HepG2 (cell line): Measurements from ENCODE around the gene TTC28. TPM values are rescaled to one million over a fixed set of nuclear protein-coding genes. Genes with fewer than 3 reads are reported as not detected.

Experiments used
- ATAC-seq: fragments of 200-7000 bp; cut with Tn5 transposase; 3 replicates; pipeline ENCODE4 v1.9.1; 2020; ENCODE audit warnings: mild to moderate bottlenecking, moderate library complexity
- BruUV-seq: library from RNA; stranded (reverse); fragments of 400-500 nt; replicated peaks from 2 replicates; lab custom pipeline; 2021; lab: Mats Ljungman, UMichigan
- CTCF ChIA-PET: fragments of 300-600 bp; formaldehyde crosslinking; extraction: SDS; loops from one replicate; lab custom pipeline; 2021; ENCODE audit warnings: low total read pairs, inconsistent platforms, low intra/inter-chr PET ratio; lab: Yijun Ruan, JAX
- POLR2A ChIA-PET: fragments of 350-600 bp; sonication (Branson Sonifier 250); formaldehyde crosslinking; loops from one replicate; lab custom pipeline; 2020; ENCODE audit warnings: antibody characterized with exemption, inconsistent platforms; lab: Yijun Ruan, JAX
- DNase-seq: peaks from one replicate; pipeline ENCODE4 v3.0.0-alpha.2; 2015; ENCODE audit warnings: low spot score
- FAIRE-seq: peaks from 3 replicates; lab custom pipeline; 2011; peaks lifted over from hg19 to GRCh38; lab: Jason Lieb, UNC
- H2AFZ ChIP-seq: one replicate; pipeline ENCODE4 v1.6.1; 2011; ENCODE audit warnings: low read length, inconsistent platforms
- H3K27ac ChIP-seq: fragments of 300-600 bp; 3 replicates; pipeline ENCODE4 v1.8.0; 2011; ENCODE audit warnings: mixed run types, mild to moderate bottlenecking, mixed read lengths, low read length, inconsistent platforms; ENCODE audit not compliant: insufficient read depth; ENCODE audit errors: extremely low read length
- H3K27me3 ChIP-seq, 2 experiments: fragments of 200-600 bp in 1 of 2; 2 replicates in 1 of 2; 3 replicates in 1 of 2; pipeline versions ENCODE4 v1.6.0 to v1.8.0; 2011; ENCODE audit warnings: low read length in 2 of 2, mild to moderate bottlenecking in 2 of 2, moderate library complexity in 2 of 2, inconsistent platforms in 1 of 2; ENCODE audit not compliant: insufficient read depth in 2 of 2, control insufficient read depth in 1 of 2
- H3K36me3 ChIP-seq, 2 experiments: fragments of 200-600 bp in 1 of 2; replicated peaks in 1 of 2; 2 replicates in 1 of 2; 3 replicates in 1 of 2; pipeline versions ENCODE4 v1.5.1 to v1.8.0; 2011; ENCODE audit warnings: low read length in 2 of 2, inconsistent platforms in 1 of 2; ENCODE audit not compliant: insufficient read depth in 2 of 2, control insufficient read depth in 1 of 2
- H3K4me1 ChIP-seq: 2 replicates; pipeline ENCODE4 v1.5.1; 2012; ENCODE audit warnings: low read length, inconsistent platforms; ENCODE audit not compliant: insufficient read depth
- H3K4me2 ChIP-seq: 2 replicates; pipeline ENCODE4 v1.6.0; 2011; ENCODE audit warnings: low read depth, low read length, inconsistent platforms
- H3K4me3 ChIP-seq, 3 experiments: fragments of 200-600 bp in 1 of 3; sonication (generic), shearing (Covaris generic) in 1 of 3; replicated peaks in 1 of 3; 2 replicates each; pipeline ENCODE4 v1.5.1; 2011 to 2016; ENCODE audit warnings: low read length in 3 of 3, inconsistent platforms in 2 of 3, low read depth in 2 of 3, mild to moderate bottlenecking in 2 of 3, control low read depth in 1 of 3, mixed read lengths in 1 of 3; ENCODE audit not compliant: insufficient read depth in 1 of 3
- H3K79me2 ChIP-seq: one replicate; pipeline ENCODE4 v1.6.1; 2011; ENCODE audit warnings: low read length, inconsistent platforms; ENCODE audit not compliant: insufficient read depth
- H3K9ac ChIP-seq: 2 replicates; pipeline ENCODE4 v1.6.0; 2011; ENCODE audit warnings: mild to moderate bottlenecking, low read depth, low read length, inconsistent platforms; ENCODE audit not compliant: insufficient read depth
- H3K9me3 ChIP-seq: 2 replicates; pipeline ENCODE4 v1.5.1; 2012; ENCODE audit warnings: mild to moderate bottlenecking, low read length
- H4K20me1 ChIP-seq: 2 replicates; pipeline ENCODE4 v1.6.0; 2011; ENCODE audit warnings: inconsistent platforms, mild to moderate bottlenecking, low read length, moderate library complexity; ENCODE audit not compliant: insufficient read depth
- HDAC6 ChIP-seq: fragments of 200-600 bp; sonication (generic); IDR thresholded peaks from 2 replicates; pipeline ENCODE4 v1.7.0; 2017; ENCODE audit warnings: mild to moderate bottlenecking, antibody characterized with exemption, low read length, low read depth
- JUNB ChIP-seq: sonication (generic); formaldehyde crosslinking; IDR thresholded peaks from 2 replicates; pipeline ENCODE4 v1.8.0; 2022; ENCODE audit warnings: missing genetic modification reagents, mild to moderate bottlenecking, borderline replicate concordance
- LCORL ChIP-seq, 2 experiments: fragments of 450-650 bp in 1 of 2; sonication (generic) in 1 of 2; formaldehyde crosslinking in 1 of 2; IDR thresholded peaks; 2 replicates each; pipeline versions ENCODE4 v1.5.0 to v1.6.1; 2017 to 2020; ENCODE audit warnings: antibody characterized with exemption in 1 of 2, missing genetic modification reagents in 1 of 2
- MBD4 ChIP-seq: IDR thresholded peaks from 2 replicates; pipeline ENCODE4 v1.6.1; 2012; ENCODE audit warnings: low read length, inconsistent platforms, borderline replicate concordance
- ONECUT2 ChIP-seq: sonication (generic); formaldehyde crosslinking; IDR thresholded peaks from 2 replicates; pipeline ENCODE4 v1.4.0; 2020; ENCODE audit warnings: missing genetic modification reagents
- SMAD3 ChIP-seq: sonication (generic); formaldehyde crosslinking; IDR thresholded peaks from 2 replicates; pipeline ENCODE4 v1.4.0; 2020; ENCODE audit warnings: missing genetic modification reagents
- ZNF335 ChIP-seq: sonication (generic); formaldehyde crosslinking; IDR thresholded peaks from 2 replicates; pipeline ENCODE4 v1.4.0; 2020; ENCODE audit warnings: missing genetic modification reagents
- ZNF430 ChIP-seq: sonication (generic); formaldehyde crosslinking; IDR thresholded peaks from 2 replicates; pipeline ENCODE4 v1.9.0; 2021; ENCODE audit warnings: mild to moderate bottlenecking, missing genetic modification reagents
- ZNF773 ChIP-seq: sonication (generic); formaldehyde crosslinking; IDR thresholded peaks from 2 replicates; pipeline ENCODE4 v1.4.0; 2020; ENCODE audit warnings: missing genetic modification reagents, borderline replicate concordance
- WGBS: methylation state at CpG from one replicate; pipeline ENCODE4 v1.1.6; 2017; ENCODE audit warnings: low lambda C conversion rate; 5-methylcytosine and 5-hydroxymethylcytosine counted together
- in situ Hi-C: cut with HindIII; loops from 2 replicates; pipeline ENCODE4 v1.10.0; 2017; ENCODE audit warnings: low pct_unique_long_range_greater_than_20kb; ENCODE audit not compliant: extremely low pct_ligation_motif_present
- intact Hi-C: fragments of 100-400 bp; cut with micrococcal nuclease; formaldehyde crosslinking; loops from one replicate; pipeline ENCODE4 v1.10.0; 2022; ENCODE audit not compliant: unreplicated experiment
- polyA plus RNA-seq, 8 experiments: library from polyadenylated mRNA; depleted of rRNA in 3 of 8; stranded (reverse) in 7 of 8; unstranded in 1 of 8; fragments of >200 nt; fragmentation: Illumina TruSeq in 4 of 8; extraction: Trizol in 4 of 8; gene quantifications; 2 replicates each; pipeline versions ENCODE4 v1.2.1 to v1.2.3, GENCODE V29; 2011 to 2016; ENCODE audit warnings: low read depth in 4 of 8, missing spikeins in 1 of 8, mixed read lengths in 1 of 8; ENCODE audit not compliant: insufficient read depth in 1 of 8
- total RNA-seq, 5 experiments: library from RNA; depleted of rRNA; stranded (reverse); fragments of >200 nt; fragmentation: Illumina TruSeq; extraction: Trizol; gene quantifications; 2 replicates each; pipeline ENCODE4 v1.2.3, GENCODE V29; 2016; ENCODE audit warnings: low read depth in 1 of 5
- TF ChIP-seq, protein P1 (sequence below): sonication (generic); formaldehyde crosslinking; IDR thresholded peaks from 2 replicates; pipeline ENCODE4 v1.8.0; 2022; ENCODE audit warnings: low read depth, missing genetic modification reagents

TTC28 gene
- total and polyA plus RNA-seq, 2 of the 13 experiments (the other 11 are each of a cell fraction or from before 2014, with no cell fraction given): 4.2 to 13.1 TPM

DNA sequence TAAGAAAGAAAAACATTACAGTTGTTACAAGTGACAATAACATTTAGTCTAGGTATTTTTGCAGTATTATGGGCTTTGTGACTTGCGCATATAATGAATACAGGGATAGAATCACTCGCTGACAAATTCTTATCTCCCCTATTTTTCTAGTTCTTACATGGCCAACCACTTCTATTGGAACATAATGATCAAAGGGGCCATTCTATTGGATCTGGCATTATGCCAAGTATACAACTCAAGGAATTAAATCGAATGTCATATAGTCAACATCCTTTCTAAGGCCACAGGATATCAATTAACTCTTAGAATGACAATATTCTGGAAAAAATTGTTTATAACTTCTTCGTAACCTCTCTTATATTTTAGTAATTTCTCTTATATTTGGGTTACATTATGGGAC lies 272.0 kb downstream of the TTC28 start:
- H3K36me3 ChIP-seq: no peaks in the 10 kb centered on the region
- TF ChIP-seq ZNF430 (CRISPR knock-in tag) (no peak), LCORL (IDR thresholded peaks at IDR 0.05) (peak; percentile 92), LCORL (CRISPR knock-in tag; IDR thresholded peaks at IDR 0.05) (no peak)
- no peak overlapping the region for H3K4me2 ChIP-seq
- 94% methylated on average over 4 of the region's 4 CpGs for WGBS
- no peak overlapping the region for H3K4me3 ChIP-seq
- in situ Hi-C loops: no loop called here
- intact Hi-C loops: no loop called here
- no peaks in the 10 kb centered on the region for H3K79me2 ChIP-seq
- no peaks in the 10 kb centered on the region for H3K4me1 ChIP-seq
- H3K9ac ChIP-seq: no peak overlapping the region
- BruUV-seq: no TSS peak
- ChIA-PET POLR2A (no interaction called here), CTCF (no interaction called here)
- no peaks in the 10 kb centered on the region for H4K20me1 ChIP-seq
- no peak overlapping the region for H3K27ac ChIP-seq
- DNase-seq (no peak), ATAC-seq (no peak), FAIRE-seq (no peak)
- H3K9me3 ChIP-seq: no peaks in the 10 kb centered on the region
- no peak overlapping the region for H2AFZ ChIP-seq
- H3K27me3 ChIP-seq: no peaks in the 10 kb centered on the region

DNA sequence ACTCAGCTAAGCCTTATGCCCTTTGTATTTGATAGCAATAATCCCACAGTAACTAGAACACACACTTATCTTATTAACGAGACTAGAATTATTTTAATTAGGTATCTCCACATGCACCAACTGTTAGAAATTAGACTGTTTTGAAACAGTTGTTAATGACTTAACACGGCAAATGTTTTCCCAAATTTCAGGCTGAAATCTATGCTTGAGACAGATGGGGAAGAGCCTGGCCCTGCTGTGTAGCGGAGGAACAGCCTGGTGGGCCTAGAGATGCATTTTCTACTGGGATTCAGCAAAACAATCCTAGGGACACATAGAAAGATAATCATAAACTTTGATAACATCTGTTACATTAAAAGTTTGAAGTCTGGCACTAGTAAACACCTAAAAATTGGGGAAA lies 273.4 kb downstream of the TTC28 start:
- in situ Hi-C loops (no loop called here), intact Hi-C loops (no loop called here)
- Histone ChIP-seq H3K36me3 (no peaks in the 10 kb centered on the region), H3K9me3 (no peaks in the 10 kb centered on the region), H3K79me2 (no peaks in the 10 kb centered on the region), H2AFZ (no peak overlapping the region), H3K4me2 (no peak overlapping the region), H4K20me1 (no peaks in the 10 kb centered on the region), H3K4me1 (no peaks in the 10 kb centered on the region), H3K9ac (no peak overlapping the region), H3K27ac (no peak overlapping the region), H3K27me3 (no peaks in the 10 kb centered on the region), H3K4me3 (no peak overlapping the region)
- DNase-seq: no peak
- no TSS peak for BruUV-seq
- no peak for ATAC-seq
- FAIRE-seq: no peak
- CTCF ChIA-PET: no interaction called here
- TF ChIP-seq, protein P1, sequence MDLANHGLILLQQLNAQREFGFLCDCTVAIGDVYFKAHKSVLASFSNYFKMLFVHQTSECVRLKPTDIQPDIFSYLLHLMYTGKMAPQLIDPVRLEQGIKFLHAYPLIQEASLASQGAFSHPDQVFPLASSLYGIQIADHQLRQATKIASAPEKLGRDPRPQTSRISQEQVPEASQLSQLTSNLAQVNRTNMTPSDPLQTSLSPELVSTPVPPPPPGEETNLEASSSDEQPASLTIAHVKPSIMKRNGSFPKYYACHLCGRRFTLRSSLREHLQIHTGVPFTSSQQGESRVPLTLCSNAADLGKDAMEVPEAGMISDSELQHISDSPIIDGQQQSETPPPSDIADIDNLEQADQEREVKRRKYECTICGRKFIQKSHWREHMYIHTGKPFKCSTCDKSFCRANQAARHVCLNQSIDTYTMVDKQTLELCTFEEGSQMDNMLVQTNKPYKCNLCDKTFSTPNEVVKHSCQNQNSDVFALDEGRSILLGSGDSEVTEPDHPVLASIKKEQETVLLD (CRISPR knock-in tag): no peak
- TF ChIP-seq HDAC6 (no peak), MBD4 (no peak), ONECUT2 (no peak), ZNF335 (CRISPR knock-in tag) (no peak), ZNF773 (no peak), JUNB (CRISPR knock-in tag) (no peak), SMAD3 (no peak)
- POLR2A ChIA-PET: no interaction called here
- WGBS: 94% methylated on average over 3 of the region's 3 CpGs
